Trophoblast cell (in vitro differentiated cells and primary cell): ENCODE measurements around the gene HS6ST3.
A peak's percentile ranks its signal among the peaks of the same experiment; 100 is the strongest.
"Not testable (repeated sequence)": the region's sequence is repeated elsewhere in the genome, so short reads cannot be mapped to it uniquely, and the experiment has no call there.

Experiments used
- DNase-seq, 2 donors: peaks; one replicate each; pipeline ENCODE4 v3.0.0-alpha.2; 2016
- H2AFZ ChIP-seq: 2 replicates; pipeline ENCODE4 v1.6.1; 2013; ENCODE audit warnings: low read length, moderate library complexity, mild to moderate bottlenecking; ENCODE audit not compliant: insufficient read depth, poor library complexity
- H2AK5ac ChIP-seq: 2 replicates; pipeline ENCODE4 v1.6.1; 2013; ENCODE audit warnings: mild to moderate bottlenecking, low read length
- H2BK120ac ChIP-seq: 2 replicates; pipeline ENCODE4 v1.6.1; 2013; ENCODE audit warnings: low read length, mild to moderate bottlenecking, moderate library complexity; ENCODE audit not compliant: insufficient read depth, poor library complexity
- H2BK12ac ChIP-seq: 2 replicates; pipeline ENCODE4 v1.6.1; 2013; ENCODE audit warnings: mild to moderate bottlenecking, low read length, moderate library complexity
- H2BK5ac ChIP-seq: 2 replicates; pipeline ENCODE4 v1.6.1; 2013; ENCODE audit warnings: low read length, low read depth, moderate library complexity, mild to moderate bottlenecking; ENCODE audit not compliant: poor library complexity
- H3K14ac ChIP-seq: 2 replicates; pipeline ENCODE4 v1.6.1; 2013; ENCODE audit warnings: mild to moderate bottlenecking, low read length
- H3K18ac ChIP-seq: 2 replicates; pipeline ENCODE4 v1.6.1; 2013; ENCODE audit warnings: mild to moderate bottlenecking, low read length
- H3K23ac ChIP-seq: 2 replicates; pipeline ENCODE4 v1.6.1; 2013; ENCODE audit warnings: low read length
- H3K27ac ChIP-seq: 2 replicates; pipeline ENCODE4 v1.5.1; 2013; ENCODE audit warnings: low read depth, mild to moderate bottlenecking, inconsistent platforms, low read length, moderate library complexity
- H3K27me3 ChIP-seq: 2 replicates; pipeline ENCODE4 v1.6.1; 2013; ENCODE audit warnings: inconsistent platforms, mild to moderate bottlenecking, low read length, moderate library complexity; ENCODE audit not compliant: insufficient read depth
- H3K36me3 ChIP-seq, 2 experiments: 1 replicate in 1 of 2; 2 replicates in 1 of 2; pipeline ENCODE4 v1.6.1; 2013; ENCODE audit warnings: low read length in 2 of 2, mild to moderate bottlenecking in 2 of 2, moderate library complexity in 1 of 2; ENCODE audit not compliant: insufficient read depth in 2 of 2, control insufficient read depth in 1 of 2
- H3K4ac ChIP-seq: 2 replicates; pipeline ENCODE4 v1.6.1; 2013; ENCODE audit warnings: low read depth, mild to moderate bottlenecking, low read length, moderate library complexity
- H3K4me1 ChIP-seq, 2 experiments: 1 replicate in 1 of 2; 2 replicates in 1 of 2; pipeline ENCODE4 v1.6.1; 2013; ENCODE audit warnings: low read length in 2 of 2, mild to moderate bottlenecking in 2 of 2, moderate library complexity in 1 of 2; ENCODE audit not compliant: insufficient read depth in 2 of 2, control insufficient read depth in 1 of 2
- H3K4me2 ChIP-seq: 2 replicates; pipeline ENCODE4 v1.6.1; 2013; ENCODE audit warnings: inconsistent platforms, mild to moderate bottlenecking, low read length, moderate library complexity
- H3K4me3 ChIP-seq: 2 replicates; pipeline ENCODE4 v1.5.1; 2013; ENCODE audit warnings: mild to moderate bottlenecking, low read depth, low read length, inconsistent platforms
- H3K79me1 ChIP-seq: one replicate; pipeline ENCODE4 v1.6.1; 2013; ENCODE audit warnings: low read length
- H3K79me2 ChIP-seq: 2 replicates; pipeline ENCODE4 v1.6.1; 2013; ENCODE audit warnings: low read length, mild to moderate bottlenecking; ENCODE audit not compliant: control insufficient read depth, insufficient read depth, poor library complexity
- H3K9ac ChIP-seq: 2 replicates; pipeline ENCODE4 v1.6.1; 2013; ENCODE audit warnings: mild to moderate bottlenecking, low read length
- H3K9me3 ChIP-seq: 2 replicates; pipeline ENCODE4 v1.6.1; 2013; ENCODE audit warnings: low read depth, mild to moderate bottlenecking, control low read depth, inconsistent platforms, low read length; ENCODE audit not compliant: insufficient read depth
- H4K12ac ChIP-seq: 2 replicates; pipeline ENCODE4 v1.6.1; 2013; ENCODE audit warnings: low read depth, mild to moderate bottlenecking, low read length, moderate library complexity
- H4K8ac ChIP-seq: 2 replicates; pipeline ENCODE4 v1.6.1; 2013; ENCODE audit warnings: low read depth, mild to moderate bottlenecking, low read length, moderate library complexity
- H4K91ac ChIP-seq: one replicate; pipeline ENCODE4 v1.6.1; 2013; ENCODE audit warnings: low read depth, mild to moderate bottlenecking, low read length, moderate library complexity
- WGBS: extraction: QIAGEN DNeasy Blood & Tissue Kit; methylation state at CpG from one replicate; pipeline ENCODE4 v1.1.7; 2013; ENCODE audit warnings: missing lambda C conversion rate; ENCODE audit not compliant: insufficient read length, insufficient coverage; ENCODE audit errors: extremely low coverage; 5-methylcytosine and 5-hydroxymethylcytosine counted together

The HS6ST3 gene

DNA sequence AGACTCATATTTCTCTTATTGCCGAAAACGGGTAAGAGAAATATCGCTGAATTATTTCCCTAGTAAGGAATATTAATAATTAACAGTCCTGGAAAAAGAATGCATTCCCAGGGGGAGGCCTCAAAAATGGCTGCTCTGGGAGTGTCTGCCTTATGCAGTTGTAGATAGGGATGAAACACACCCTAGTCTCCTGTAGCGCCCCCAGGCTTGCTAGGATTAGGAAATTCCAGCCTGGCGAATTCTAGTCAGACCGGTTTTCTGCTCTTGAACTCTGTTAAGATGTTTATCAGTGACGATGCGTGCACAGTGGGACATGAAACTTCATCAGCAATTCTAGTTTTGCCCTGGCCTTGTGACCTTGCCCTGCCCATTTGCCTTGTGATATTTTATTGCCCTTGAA, 18.2 kb downstream of the HS6ST3 start:
- not testable (repeated sequence) for H3K18ac ChIP-seq, H3K27me3 ChIP-seq, H4K12ac ChIP-seq, H3K36me3 ChIP-seq, H3K9ac ChIP-seq, H3K4me3 ChIP-seq, H3K4ac ChIP-seq, H2AK5ac ChIP-seq, H3K79me2 ChIP-seq, H2AFZ ChIP-seq, H3K14ac ChIP-seq, H4K91ac ChIP-seq, H3K23ac ChIP-seq, H3K4me1 ChIP-seq, H3K27ac ChIP-seq, H4K8ac ChIP-seq, H2BK12ac ChIP-seq, H2BK120ac ChIP-seq, H3K9me3 ChIP-seq, H2BK5ac ChIP-seq, H3K79me1 ChIP-seq, H3K4me2 ChIP-seq
- WGBS = no CpG with 5 or more reads among the region's 8 CpGs
- peak in 1 of 2 donors; percentile 34 for DNase-seq

DNA sequence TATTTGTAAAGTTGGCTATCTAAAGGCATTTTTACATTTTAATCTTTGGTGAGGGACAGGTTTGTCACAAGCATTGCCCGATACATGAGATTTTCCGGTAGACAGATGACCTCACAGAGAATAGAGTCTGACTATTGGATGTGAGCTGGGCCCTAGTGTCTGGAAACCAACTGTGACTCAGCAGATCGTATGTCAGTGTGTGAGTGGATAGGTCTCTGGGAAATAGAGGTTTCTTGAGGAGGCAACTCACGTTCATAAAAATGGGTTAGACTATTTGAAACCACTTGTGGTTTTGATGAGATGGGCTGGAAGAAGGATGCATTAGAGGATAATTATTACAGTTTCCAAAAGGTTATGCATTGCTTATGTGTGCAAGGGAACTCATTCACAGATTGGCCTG, 19.2 kb downstream of the HS6ST3 start:
- no peak overlapping the region for H2AFZ ChIP-seq
- peaks cover 2 to 5% of the 10 kb centered on the region in 2 experiments for H3K4me1 ChIP-seq
- H2BK120ac ChIP-seq = no peak overlapping the region
- H3K27me3 ChIP-seq = no peaks in the 10 kb centered on the region
- no peak overlapping the region for H4K91ac ChIP-seq
- H3K27ac ChIP-seq = no peak overlapping the region
- H4K12ac ChIP-seq = no peak overlapping the region
- no peak overlapping the region for H3K23ac ChIP-seq
- H3K18ac ChIP-seq = no peak overlapping the region
- no peak overlapping the region for H3K4me2 ChIP-seq
- no peak overlapping the region for H2AK5ac ChIP-seq
- no peak overlapping the region for H4K8ac ChIP-seq
- no peak overlapping the region for H2BK5ac ChIP-seq
- no peaks in the 10 kb centered on the region for H3K36me3 ChIP-seq
- H3K9ac ChIP-seq = no peak overlapping the region
- no peak overlapping the region for H3K4me3 ChIP-seq
- H3K14ac ChIP-seq = no peak overlapping the region
- H3K79me2 ChIP-seq = no peaks in the 10 kb centered on the region
- no peak overlapping the region for H3K4ac ChIP-seq
- peaks cover 7% of the 10 kb centered on the region for H3K79me1 ChIP-seq
- DNase-seq = peak in 1 of 2 donors; percentile 37
- WGBS = no CpG with 5 or more reads among the region's 4 CpGs
- H2BK12ac ChIP-seq = no peak overlapping the region
- H3K9me3 ChIP-seq = peaks cover 2% of the 10 kb centered on the region

DNA sequence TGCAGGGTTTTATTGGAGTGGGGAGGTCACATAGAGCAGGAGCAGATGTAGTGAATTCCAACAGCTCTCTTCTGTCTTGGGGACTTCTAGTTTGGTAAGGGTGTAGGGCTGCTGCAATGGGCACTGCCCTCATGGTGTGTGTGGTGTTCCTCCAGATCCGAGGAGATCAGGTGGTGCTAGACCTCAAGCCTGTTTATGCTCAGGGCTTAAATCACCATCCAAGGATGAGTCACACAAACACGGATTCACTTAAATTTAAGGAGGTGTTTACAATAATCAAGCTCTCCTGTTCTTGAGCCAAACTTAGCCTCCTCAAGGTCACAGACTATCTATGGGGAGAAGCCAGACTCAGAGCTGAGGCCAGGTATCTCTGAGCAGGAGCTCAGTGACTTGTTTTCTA, 23.0 kb downstream of the HS6ST3 start:
- no peak overlapping the region for H3K27ac ChIP-seq
- no peak overlapping the region for H3K18ac ChIP-seq
- no peak overlapping the region for H3K4ac ChIP-seq
- no peaks in the 10 kb centered on the region for H3K27me3 ChIP-seq
- H2BK120ac ChIP-seq = no peak overlapping the region
- H2BK12ac ChIP-seq = no peak overlapping the region
- no peaks in the 10 kb centered on the region for H3K9me3 ChIP-seq
- no peak overlapping the region for H3K14ac ChIP-seq
- no peaks in the 10 kb centered on the region for H3K4me1 ChIP-seq
- no peak overlapping the region for H4K12ac ChIP-seq
- no peak overlapping the region for H4K91ac ChIP-seq
- no peaks in the 10 kb centered on the region for H3K79me2 ChIP-seq
- peak overlapping the region; percentile 39 for H2AFZ ChIP-seq
- H3K23ac ChIP-seq = peak overlapping the region; percentile 40
- H2BK5ac ChIP-seq = no peak overlapping the region
- H3K4me3 ChIP-seq = no peak overlapping the region
- no peak for DNase-seq
- no peak overlapping the region for H3K9ac ChIP-seq
- no CpG with 5 or more reads among the region's 2 CpGs for WGBS
- no peak overlapping the region for H3K4me2 ChIP-seq
- no peaks in the 10 kb centered on the region for H3K36me3 ChIP-seq
- no peaks in the 10 kb centered on the region for H3K79me1 ChIP-seq
- H4K8ac ChIP-seq = no peak overlapping the region
- H2AK5ac ChIP-seq = no peak overlapping the region

DNA sequence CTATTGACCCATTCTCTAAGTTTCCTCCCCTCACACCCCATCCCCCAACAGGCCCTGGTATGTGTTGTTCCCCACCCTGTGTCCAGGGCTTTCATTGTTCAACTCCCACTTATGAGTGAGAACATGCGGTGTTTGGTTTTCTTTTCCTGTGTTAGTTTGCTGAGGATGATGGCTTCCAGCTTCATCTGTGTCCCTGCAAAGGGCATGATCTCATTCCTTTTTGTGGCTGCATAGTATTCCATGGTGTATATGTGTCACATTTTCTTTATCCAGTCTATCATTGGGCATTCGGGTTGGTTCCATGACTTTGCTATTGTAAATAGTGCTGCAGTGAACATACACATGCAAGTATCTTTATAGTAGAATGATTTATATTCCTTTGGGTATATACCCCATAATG, 25.5 kb downstream of the HS6ST3 start:
- H3K9ac ChIP-seq, H3K18ac ChIP-seq: not testable (repeated sequence)
- WGBS = no CpG with 5 or more reads among the region's 2 CpGs

More for the DNA sequence above, 25.5 kb downstream of the HS6ST3 start:
- H4K8ac ChIP-seq, H2BK120ac ChIP-seq, H3K9me3 ChIP-seq, H4K12ac ChIP-seq, H3K23ac ChIP-seq, H3K79me2 ChIP-seq, H2BK5ac ChIP-seq, H3K4me3 ChIP-seq, H3K4me1 ChIP-seq, H3K79me1 ChIP-seq, H3K36me3 ChIP-seq, H2BK12ac ChIP-seq, H3K27ac ChIP-seq, H3K27me3 ChIP-seq, H3K14ac ChIP-seq, H2AFZ ChIP-seq, H3K4me2 ChIP-seq, DNase-seq, H3K4ac ChIP-seq, H2AK5ac ChIP-seq, H4K91ac ChIP-seq: not testable (repeated sequence)
